ENCODE measurements around the gene PDGFRB. TPM values are rescaled to one million over a fixed set of nuclear protein-coding genes. Genes with fewer than 3 reads are reported as not detected.

Gene PDGFRB
- polyA plus RNA-seq, 1 donor from 2014 or later, result 0.45 TPM

GRCh38 chr5:150119421-150120061, 36.1 kb downstream of the PDGFRB start:
- H3K4me1 Mint-ChIP-seq, result peaks cover 0 to 1% (median 0%) of the 10 kb centered on the region in 3 donors
- H3K27me3 Mint-ChIP-seq, result no peaks in the 10 kb centered on the region

DNA sequence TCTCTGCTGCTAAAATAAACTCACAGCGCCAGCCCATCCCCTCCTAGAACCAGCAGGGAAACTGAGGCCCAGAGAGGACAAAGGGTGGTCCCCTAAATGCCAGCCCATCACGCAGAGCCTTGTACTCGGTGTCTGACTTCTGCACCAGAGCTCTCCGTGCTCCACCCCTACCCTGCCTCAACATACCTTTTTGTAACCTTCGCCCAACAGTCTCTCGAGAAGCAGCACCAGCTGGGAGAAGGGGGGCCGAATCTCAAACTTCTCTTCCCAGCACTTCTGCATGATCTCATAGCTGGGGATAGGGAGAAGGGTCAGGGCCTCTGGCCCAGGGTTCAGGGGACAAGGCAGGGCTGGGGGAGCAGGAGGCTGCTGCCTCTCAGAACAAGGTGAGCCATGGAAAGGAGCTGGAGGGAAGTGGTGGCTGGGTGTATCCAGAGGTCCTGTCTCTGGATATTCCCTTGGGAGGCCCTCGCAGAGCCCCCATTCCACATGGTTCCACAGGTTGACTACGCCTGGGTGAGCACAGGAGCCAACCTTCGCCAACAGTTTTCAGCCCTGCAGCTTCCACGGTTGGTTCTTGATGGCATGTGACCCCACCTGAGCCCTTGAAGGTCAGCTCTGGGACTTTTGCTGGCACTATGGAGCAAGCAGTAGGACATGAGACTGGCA, 37.0 kb downstream of the PDGFRB start:
- Mint-ChIP-seq H3K27me3 (no peaks in the 10 kb centered on the region), H3K4me3 (no peak overlapping the region), H3K36me3 (no peaks in the 10 kb centered on the region), H3K27ac (no peak overlapping the region), H3K4me1 (peaks cover 0 to 1% (median 0%) of the 10 kb centered on the region in 3 donors), H3K9me3 (no peaks in the 10 kb centered on the region)

More at GRCh38 chr5:150119421-150120061, 36.1 kb downstream of the PDGFRB start:
- no peaks in the 10 kb centered on the region for H3K9me3 Mint-ChIP-seq
- no peak overlapping the region for H3K4me3 Mint-ChIP-seq
- H3K27ac Mint-ChIP-seq, result peak overlapping the region in 1 of 3 donors; percentile 16
- no peaks in the 10 kb centered on the region for H3K36me3 Mint-ChIP-seq

- Mint-ChIP-seq H3K36me3 (no peaks in the 10 kb centered on the region), H3K4me3 (no peak overlapping the region), H3K9me3 (no peaks in the 10 kb centered on the region), H3K27ac (no peak overlapping the region), H3K27me3 (no peaks in the 10 kb centered on the region), H3K4me1 (peaks cover 0 to 1% (median 0%) of the 10 kb centered on the region in 3 donors)
Measured at GRCh38 chr5:150117945-150118560, 37.6 kb downstream of the PDGFRB start.

DNA sequence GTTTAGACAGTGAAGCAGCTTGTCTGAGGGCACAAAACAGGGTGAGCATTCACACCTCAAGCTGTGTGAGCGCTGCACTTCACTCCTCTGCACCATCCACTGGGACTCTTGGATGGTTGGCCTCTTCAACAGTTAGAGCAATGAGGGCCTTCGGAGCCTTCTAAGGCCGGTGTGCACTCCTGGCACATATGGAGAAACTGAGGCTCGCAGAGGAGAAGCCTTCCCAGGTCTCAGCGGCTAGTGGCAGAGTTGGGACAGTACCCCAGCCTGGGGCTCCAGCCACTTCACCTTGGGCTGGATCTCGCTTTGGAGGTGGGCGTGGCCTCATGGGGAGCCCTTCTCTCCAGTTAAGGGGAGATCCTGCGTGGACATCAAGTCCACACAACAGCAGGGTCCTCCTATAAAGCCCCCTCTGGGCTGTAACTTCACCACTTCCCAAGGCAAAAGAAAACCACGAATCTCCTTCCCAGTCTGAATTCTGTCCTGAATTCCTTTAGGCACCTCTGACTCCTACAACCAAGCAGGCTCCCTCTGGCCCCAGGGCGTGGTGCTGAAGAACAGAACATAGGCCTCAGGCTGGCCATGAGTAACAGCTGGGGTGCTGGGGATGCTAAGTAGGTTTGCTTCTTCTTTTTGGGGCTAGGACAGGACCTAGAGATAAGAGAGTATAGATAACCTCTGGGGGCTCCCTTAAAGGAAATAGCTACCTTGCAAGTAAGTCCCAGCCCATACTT, 38.8 kb downstream of the PDGFRB start:
- Mint-ChIP-seq H3K27me3 (no peaks in the 10 kb centered on the region), H3K4me1 (no peaks in the 10 kb centered on the region), H3K4me3 (no peak overlapping the region), H3K27ac (no peak overlapping the region), H3K9me3 (no peaks in the 10 kb centered on the region), H3K36me3 (no peaks in the 10 kb centered on the region)

DNA sequence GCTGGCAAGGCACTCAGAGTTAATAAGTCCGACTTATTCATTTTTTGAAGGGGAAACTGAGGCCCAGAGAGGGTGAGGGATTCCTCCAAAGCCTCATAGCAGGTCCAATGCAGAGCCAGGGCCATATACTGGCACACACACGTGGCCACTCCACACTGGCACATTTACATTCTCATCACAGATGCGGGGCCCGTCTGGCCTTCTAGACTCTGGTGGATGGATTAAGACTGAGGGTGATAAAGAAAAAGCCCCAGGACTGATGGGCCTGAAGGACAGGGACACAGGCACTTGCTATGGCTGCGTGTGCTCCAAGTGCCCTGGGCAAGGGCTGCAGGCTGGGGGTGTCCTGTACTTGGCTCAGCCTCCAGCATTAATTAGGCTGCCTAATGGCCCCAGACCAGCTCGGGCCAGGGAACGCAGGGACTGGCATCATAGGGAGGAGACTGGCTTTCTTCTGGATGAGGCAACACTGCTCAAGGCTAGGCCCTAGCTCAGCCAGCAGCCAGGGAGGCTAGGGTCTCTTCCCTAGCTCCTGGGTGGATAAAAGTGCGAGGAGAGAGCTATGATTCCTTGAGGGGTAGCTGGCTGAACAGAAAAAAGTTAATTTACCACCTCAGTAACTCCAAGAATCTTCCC, 40.8 kb downstream of the PDGFRB start:
- Mint-ChIP-seq H3K4me1 (no peaks in the 10 kb centered on the region), H3K9me3 (no peaks in the 10 kb centered on the region), H3K27ac (no peak overlapping the region), H3K4me3 (no peak overlapping the region), H3K36me3 (no peaks in the 10 kb centered on the region), H3K27me3 (no peaks in the 10 kb centered on the region)

DNA sequence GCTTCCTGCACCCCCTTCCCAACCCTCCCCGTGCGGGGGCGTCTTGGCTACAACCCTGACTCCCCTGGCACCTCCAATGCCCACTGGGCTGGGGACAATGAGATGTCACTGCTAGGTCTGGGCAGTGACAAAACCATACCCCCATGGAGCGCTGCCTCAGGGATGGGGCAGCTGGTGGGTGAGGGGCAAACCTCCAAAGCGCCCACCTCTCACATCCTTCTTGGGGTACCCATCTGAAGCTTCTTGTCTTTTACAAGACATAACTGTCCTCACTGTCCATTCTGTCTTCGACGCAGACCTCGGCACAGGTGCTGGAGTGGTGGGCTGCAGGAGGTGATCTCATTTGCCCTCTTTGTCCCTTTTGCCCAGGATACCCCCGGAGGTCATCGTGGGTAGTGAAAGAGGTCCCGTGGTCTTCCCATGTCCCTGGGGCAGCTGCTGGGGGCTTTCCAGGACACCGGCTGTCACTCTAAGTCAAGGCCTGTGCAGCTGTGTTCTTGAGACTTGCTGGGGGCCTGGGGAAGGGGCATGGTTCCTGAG, 41.5 kb downstream of the PDGFRB start:
- Mint-ChIP-seq H3K4me1 (no peaks in the 10 kb centered on the region), H3K9me3 (no peaks in the 10 kb centered on the region), H3K27ac (no peak overlapping the region), H3K36me3 (no peaks in the 10 kb centered on the region), H3K4me3 (no peak overlapping the region), H3K27me3 (no peaks in the 10 kb centered on the region)

- H3K4me1 Mint-ChIP-seq, result no peaks in the 10 kb centered on the region
- H3K27ac Mint-ChIP-seq, result no peak overlapping the region
- peaks cover under 1% of the 10 kb centered on the region for H3K36me3 Mint-ChIP-seq
- H3K4me3 Mint-ChIP-seq, result no peak overlapping the region
- no peaks in the 10 kb centered on the region for H3K9me3 Mint-ChIP-seq
- no peaks in the 10 kb centered on the region for H3K27me3 Mint-ChIP-seq
Measured at GRCh38 chr5:150113047-150113744, 42.4 kb downstream of the PDGFRB start.

DNA sequence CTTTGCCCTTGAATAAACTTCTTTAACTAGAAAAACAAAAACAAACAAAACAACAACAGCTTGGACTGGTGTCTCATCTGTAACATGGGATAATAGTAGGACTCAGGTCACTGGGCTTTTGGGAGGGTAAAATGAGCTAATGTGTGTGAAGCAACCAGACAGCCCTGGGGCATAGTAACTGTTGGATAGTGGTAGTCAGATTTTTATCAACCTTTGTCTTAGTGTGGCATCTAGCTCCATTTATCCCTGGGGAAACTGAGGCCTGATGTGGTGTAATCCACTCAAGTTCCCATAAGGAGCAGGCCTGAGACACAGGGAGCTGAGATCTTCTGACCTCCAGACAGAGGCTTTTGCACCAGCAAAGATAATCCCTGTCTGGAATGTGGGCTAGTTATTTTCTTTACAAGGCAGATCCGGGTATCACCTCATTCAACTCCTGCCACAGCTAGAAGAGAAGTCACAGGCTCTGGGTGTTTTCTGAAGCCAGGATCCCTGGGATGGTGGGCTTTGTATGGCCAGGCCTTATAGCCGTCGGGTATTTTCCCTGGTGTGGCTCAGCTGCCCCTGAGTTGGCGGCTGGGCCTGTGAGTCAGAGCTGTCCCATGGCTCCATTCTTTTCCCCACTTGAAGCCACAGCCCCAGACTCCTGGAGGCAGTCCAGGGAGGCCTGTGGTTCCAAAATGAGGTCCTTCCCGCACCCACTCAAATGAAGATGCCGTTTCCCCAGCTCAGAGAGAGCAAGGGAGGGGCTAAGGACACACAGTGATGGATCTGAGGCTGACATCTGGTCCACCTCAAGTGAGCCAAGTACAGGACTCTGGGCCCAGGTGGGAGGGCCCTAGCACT, 43.2 kb downstream of the PDGFRB start:
- Mint-ChIP-seq H3K36me3 (peaks cover 1% of the 10 kb centered on the region), H3K9me3 (no peaks in the 10 kb centered on the region), H3K27ac (no peak overlapping the region), H3K4me1 (no peaks in the 10 kb centered on the region), H3K4me3 (no peak overlapping the region), H3K27me3 (no peaks in the 10 kb centered on the region)

- no peaks in the 10 kb centered on the region for H3K27me3 Mint-ChIP-seq
- H3K9me3 Mint-ChIP-seq, result no peaks in the 10 kb centered on the region
- no peaks in the 10 kb centered on the region for H3K4me1 Mint-ChIP-seq
- peaks cover 1% of the 10 kb centered on the region for H3K36me3 Mint-ChIP-seq
- H3K4me3 Mint-ChIP-seq, result no peak overlapping the region
- no peak overlapping the region for H3K27ac Mint-ChIP-seq
Measured at GRCh38 chr5:150111122-150111521, 44.5 kb downstream of the PDGFRB start.

DNA sequence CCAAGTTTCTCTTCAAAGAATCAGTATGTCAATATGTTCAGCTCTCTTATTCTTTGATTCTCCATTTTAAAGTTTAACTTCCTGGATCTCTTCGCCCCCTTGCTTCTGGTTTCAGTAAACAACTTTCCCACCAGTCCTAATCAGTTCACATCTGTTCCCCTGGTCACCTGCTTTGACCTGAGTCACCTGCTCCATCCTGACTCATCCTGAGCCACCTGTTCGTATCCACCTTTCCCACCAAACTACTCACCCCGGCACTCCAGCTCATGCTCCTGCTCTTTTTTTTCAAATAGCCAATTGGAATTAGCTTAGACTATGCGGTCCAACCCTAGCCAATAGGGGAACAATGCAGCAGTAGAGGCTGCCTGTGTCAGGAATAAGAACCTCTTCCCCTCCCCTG, 45.7 kb downstream of the PDGFRB start:
- H3K4me1 Mint-ChIP-seq, result no peaks in the 10 kb centered on the region
- no peak overlapping the region for H3K27ac Mint-ChIP-seq
- H3K9me3 Mint-ChIP-seq, result no peaks in the 10 kb centered on the region
- no peaks in the 10 kb centered on the region for H3K27me3 Mint-ChIP-seq
- no peak overlapping the region for H3K4me3 Mint-ChIP-seq
- peaks cover 1% of the 10 kb centered on the region for H3K36me3 Mint-ChIP-seq

DNA sequence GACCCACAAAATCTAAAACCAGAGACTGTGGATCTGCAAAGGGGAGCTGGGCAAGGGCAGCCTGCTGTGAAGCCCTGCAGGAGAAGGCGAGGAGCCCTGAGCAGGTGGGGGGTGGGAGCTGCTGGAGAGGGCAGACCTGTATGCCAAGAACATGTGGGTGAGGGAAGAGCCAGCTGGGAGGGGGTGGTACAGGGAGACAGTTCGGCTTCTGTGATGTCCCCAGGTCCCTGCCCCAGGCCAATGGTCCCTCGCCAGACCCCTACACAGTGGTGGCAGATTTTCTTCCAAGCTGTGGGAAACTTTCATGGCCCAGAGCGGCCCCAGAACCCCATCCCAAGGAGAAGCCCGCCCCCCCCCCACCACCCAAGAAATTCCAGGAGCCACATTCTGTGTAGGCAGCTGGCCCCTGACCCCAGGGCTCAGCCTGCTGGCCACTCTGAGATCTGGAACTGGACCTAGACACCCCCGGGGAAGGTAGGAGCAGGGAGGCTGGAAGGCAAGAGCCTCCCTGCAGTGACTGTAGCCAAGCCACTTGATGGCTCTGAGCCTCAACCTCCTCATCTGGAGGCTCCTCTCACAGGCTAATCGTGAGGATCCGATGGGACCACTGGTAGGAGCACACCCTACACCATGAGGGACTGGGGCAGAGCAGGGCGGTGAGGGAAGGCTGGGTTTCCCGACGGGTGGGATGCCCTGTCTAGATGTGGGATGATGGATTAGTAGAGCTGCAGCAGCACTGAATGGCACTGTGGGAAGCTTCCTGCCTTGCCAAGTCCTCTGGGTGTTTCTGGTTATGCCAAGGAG, 46.7 kb downstream of the PDGFRB start:
- Mint-ChIP-seq H3K4me1 (no peaks in the 10 kb centered on the region), H3K36me3 (peaks cover 1% of the 10 kb centered on the region), H3K9me3 (no peaks in the 10 kb centered on the region), H3K27ac (no peak overlapping the region), H3K4me3 (no peak overlapping the region), H3K27me3 (no peaks in the 10 kb centered on the region)

DNA sequence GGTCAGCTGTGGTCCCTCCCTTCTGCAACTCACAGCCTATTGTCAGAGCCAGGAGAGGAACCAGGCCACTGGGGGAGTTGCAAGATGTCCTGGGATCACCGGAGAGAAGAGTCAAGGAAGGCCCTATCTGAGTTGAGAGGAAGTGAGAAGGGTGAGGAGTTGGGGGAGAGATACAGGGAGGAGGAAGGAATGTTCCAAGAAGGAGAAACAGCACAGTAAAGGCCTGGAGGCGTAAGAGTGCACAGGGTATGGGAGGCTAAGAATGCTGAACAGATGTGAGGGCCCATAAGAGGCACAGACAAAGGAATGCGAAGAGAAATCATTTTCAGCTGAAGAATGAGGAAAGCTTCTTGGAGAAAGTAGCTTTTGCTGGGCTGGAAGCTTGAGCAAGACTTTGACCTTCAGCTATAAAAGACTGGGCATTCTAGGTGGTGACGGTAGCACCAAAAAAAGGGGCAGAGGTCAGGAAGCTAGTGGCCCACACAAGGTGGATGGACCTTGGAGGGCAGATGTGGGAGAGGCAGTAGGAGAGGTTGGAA, 47.7 kb downstream of the PDGFRB start:
- Mint-ChIP-seq H3K27ac (no peak overlapping the region), H3K9me3 (no peaks in the 10 kb centered on the region), H3K4me1 (peaks cover 0 to 4% (median 0%) of the 10 kb centered on the region in 3 donors), H3K4me3 (no peak overlapping the region), H3K36me3 (peaks cover 1% of the 10 kb centered on the region), H3K27me3 (no peaks in the 10 kb centered on the region)
